Prostate gland (tissue), 2 donors: ENCODE results near the gene VEZT. TPM values are rescaled to one million over a fixed set of nuclear protein-coding genes. Genes with fewer than 3 reads are reported as not detected.
A peak's percentile ranks its signal among the peaks of the same experiment; 100 is the strongest.

Experiments
- DNase-seq: peaks from one replicate; pipeline ENCODE4 v3.0.0-alpha.2; 2019; ENCODE audit warnings: low spot score
- H3K27ac ChIP-seq, 2 donors: fragments of 200-600 bp; sonication (generic); 2 replicates each; pipeline ENCODE4 v1.5.1; 2017 to 2019
- H3K27me3 ChIP-seq: fragments of 200-600 bp; sonication (generic); replicated peaks from 2 replicates; pipeline ENCODE4 v1.5.1; 2019; ENCODE audit not compliant: insufficient read depth
- H3K36me3 ChIP-seq, 2 donors: fragments of 200-600 bp; sonication (generic); 1 replicate in 1 of 2; 2 replicates in 1 of 2; pipeline versions ENCODE4 v1.5.1 to v1.8.1; 2017 to 2019
- H3K4me1 ChIP-seq: fragments of 200-600 bp; sonication (generic); replicated peaks from 2 replicates; pipeline ENCODE4 v1.5.1; 2019
- H3K4me3 ChIP-seq, 2 donors: fragments of 200-600 bp; sonication (generic); 2 replicates each; pipeline ENCODE4 v1.5.1; 2017 to 2019
- H3K9me3 ChIP-seq: fragments of 200-600 bp; sonication (generic); 2 replicates; pipeline ENCODE4 v1.5.1; 2017
- CTCF ChIP-seq, 4 experiments: fragments of 200-600 bp in 2 of 4; fragments of 450-650 bp in 2 of 4; sonication (generic) in 2 of 4; IDR thresholded peaks; 1 replicate in 3 of 4; 2 replicates in 1 of 4; pipeline ENCODE4 v1.5.1; 2016 to 2019; ENCODE audit warnings: antibody characterized with exemption in 4 of 4, mild to moderate bottlenecking in 2 of 4, moderate library complexity in 2 of 4
- POLR2A ChIP-seq: fragments of 450-650 bp; IDR thresholded peaks from one replicate; pipeline ENCODE4 v1.6.1; 2016; ENCODE audit warnings: antibody characterized with exemption, mild to moderate bottlenecking
- POLR2AphosphoS5 ChIP-seq: sonication (generic); formaldehyde crosslinking; IDR thresholded peaks from one replicate; pipeline ENCODE4 v1.6.1; 2017; ENCODE audit warnings: antibody characterized with exemption
- WGBS: methylation state at CpG from one replicate; pipeline ENCODE4 v1.1.5; 2018; 5-methylcytosine and 5-hydroxymethylcytosine counted together
- intact Hi-C: fragments of 100-400 bp; cut with DNase I; formaldehyde crosslinking; loops from one replicate; pipeline ENCODE4 v1.14.2; 2022
- total RNA-seq, 2 donors: library from RNA; depleted of rRNA; stranded (reverse); fragments of >200 nt; gene quantifications; one replicate each; pipeline ENCODE4 v1.1.0, GENCODE V29; 2016

The VEZT gene
- total RNA-seq = 10 to 100 TPM; 37.4 to 81.6 TPM

GRCh38 chr12:95217377-95218149, at the start of gene VEZT, which contains the start of gene FGD6:
Gene VEZT, plus strand, starts transcription at chr12:95217807. Its CDS starts 44 bp downstream, at chr12:95217851.
Gene FGD6, minus strand, starts transcription at chr12:95217467. Its CDS starts 227 bp downstream, at chr12:95217240.
- no peaks in the 10 kb centered on the region for H3K27me3 ChIP-seq
- peak within 1 kb of the TSS; percentile 73 to 82 for H3K4me3 ChIP-seq
- under 1% methylated on average over 67 of the region's 75 CpGs for WGBS
- no peaks in the 10 kb centered on the region for H3K9me3 ChIP-seq
- intact Hi-C loops = loop anchor here (2.0 to 5.0 kb wide), 6 partner anchors 101 to 315 kb away; partner anchors contain the start of genes METAP2 and NR2C1
- no peaks in the 10 kb centered on the region for H3K4me1 ChIP-seq
- no peaks in the 10 kb centered on the region for H3K36me3 ChIP-seq
- peak; percentile 95 for TF ChIP-seq POLR2AphosphoS5
- peak in 3 of 4 experiments; percentile 34 to 86 (median 82) for TF ChIP-seq CTCF (IDR thresholded peaks at IDR 0.05)
- TF ChIP-seq POLR2A = peak; percentile 77
- H3K27ac ChIP-seq = peak within 1 kb of the TSS; percentile 93 to 99
- peak; percentile 99 for DNase-seq

GRCh38 chr12:95168746-95169145, 48.9 kb upstream of the VEZT start:
- 57% methylated on average over 2 of the region's 2 CpGs for WGBS
- intact Hi-C loops = no loop called here

GRCh38 chr12:95169368-95169767, 48.2 kb upstream of the VEZT start:
- H3K27ac ChIP-seq = no peak overlapping the region
- TF ChIP-seq POLR2A (no peak), POLR2AphosphoS5 (no peak), CTCF (IDR thresholded peaks at IDR 0.05) (no peak)
- H3K9me3 ChIP-seq = no peaks in the 10 kb centered on the region
- intact Hi-C loops = no loop called here
- no peaks in the 10 kb centered on the region for H3K36me3 ChIP-seq
- no peaks in the 10 kb centered on the region for H3K27me3 ChIP-seq
- no peak overlapping the region for H3K4me3 ChIP-seq
- no peak for DNase-seq
- H3K4me1 ChIP-seq = no peaks in the 10 kb centered on the region
- 68% methylated on average over 4 of the region's 4 CpGs for WGBS

More at GRCh38 chr12:95168746-95169145, 48.9 kb upstream of the VEZT start:
- H3K27ac ChIP-seq = no peak overlapping the region
- H3K9me3 ChIP-seq = no peaks in the 10 kb centered on the region
- H3K27me3 ChIP-seq = no peaks in the 10 kb centered on the region
- no peaks in the 10 kb centered on the region for H3K36me3 ChIP-seq
- TF ChIP-seq CTCF (IDR thresholded peaks at IDR 0.05) (no peak), POLR2A (no peak), POLR2AphosphoS5 (no peak)
- H3K4me1 ChIP-seq = peaks cover 1% of the 10 kb centered on the region
- no peak for DNase-seq
- no peak overlapping the region for H3K4me3 ChIP-seq

- peak; percentile 49 for DNase-seq
- H3K27ac ChIP-seq = peak overlapping the region; percentile 17 to 34
- 13% methylated on average over 8 of the region's 8 CpGs for WGBS
- H3K4me1 ChIP-seq = no peaks in the 10 kb centered on the region
- intact Hi-C loops = no loop called here
- TF ChIP-seq POLR2AphosphoS5 = peak; percentile 27
- TF ChIP-seq POLR2A = no peak
- TF ChIP-seq CTCF (IDR thresholded peaks at IDR 0.05) = no peak
- H3K27me3 ChIP-seq = no peaks in the 10 kb centered on the region
- H3K4me3 ChIP-seq = no peak overlapping the region
- H3K36me3 ChIP-seq = no peaks in the 10 kb centered on the region
- H3K9me3 ChIP-seq = no peaks in the 10 kb centered on the region
These were observed 44.0 kb upstream of the VEZT start for GRCh38 chr12:95173392-95174251.
